Measurements from ENCODE around the gene GDNF.

The GDNF gene

DNA sequence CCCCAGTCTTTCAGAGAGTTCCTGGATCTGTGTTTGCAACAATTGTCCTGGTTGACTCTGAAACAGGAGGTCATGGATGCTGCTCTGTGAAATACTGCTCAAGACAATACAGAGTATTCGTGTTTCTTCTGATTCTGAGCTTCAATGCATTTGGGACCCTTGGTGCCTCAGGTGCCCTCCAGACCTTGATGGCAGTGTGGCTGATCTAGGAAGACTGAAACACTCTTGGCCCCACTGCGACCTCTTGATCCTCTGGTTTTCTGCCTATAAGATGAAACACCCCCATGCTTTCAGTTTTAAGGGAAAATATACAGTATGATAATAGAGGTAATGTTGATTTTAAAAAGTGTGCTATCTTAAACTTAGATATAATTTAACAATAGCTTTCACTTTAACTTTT lies 67.6 kb downstream of the GDNF start:
- TF ChIP-seq, protein P1, sequence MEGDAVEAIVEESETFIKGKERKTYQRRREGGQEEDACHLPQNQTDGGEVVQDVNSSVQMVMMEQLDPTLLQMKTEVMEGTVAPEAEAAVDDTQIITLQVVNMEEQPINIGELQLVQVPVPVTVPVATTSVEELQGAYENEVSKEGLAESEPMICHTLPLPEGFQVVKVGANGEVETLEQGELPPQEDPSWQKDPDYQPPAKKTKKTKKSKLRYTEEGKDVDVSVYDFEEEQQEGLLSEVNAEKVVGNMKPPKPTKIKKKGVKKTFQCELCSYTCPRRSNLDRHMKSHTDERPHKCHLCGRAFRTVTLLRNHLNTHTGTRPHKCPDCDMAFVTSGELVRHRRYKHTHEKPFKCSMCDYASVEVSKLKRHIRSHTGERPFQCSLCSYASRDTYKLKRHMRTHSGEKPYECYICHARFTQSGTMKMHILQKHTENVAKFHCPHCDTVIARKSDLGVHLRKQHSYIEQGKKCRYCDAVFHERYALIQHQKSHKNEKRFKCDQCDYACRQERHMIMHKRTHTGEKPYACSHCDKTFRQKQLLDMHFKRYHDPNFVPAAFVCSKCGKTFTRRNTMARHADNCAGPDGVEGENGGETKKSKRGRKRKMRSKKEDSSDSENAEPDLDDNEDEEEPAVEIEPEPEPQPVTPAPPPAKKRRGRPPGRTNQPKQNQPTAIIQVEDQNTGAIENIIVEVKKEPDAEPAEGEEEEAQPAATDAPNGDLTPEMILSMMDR (conservative IDR thresholded peaks at IDR 0.05; ENCODE audit: low read depth, low read length) = no peak
- no peak overlapping the region for H3K4me3 ChIP-seq (ENCODE audit: low read length)

GRCh38 chr5:37771731-37772130 lies 68.1 kb downstream of the GDNF start:
- H3K4me3 ChIP-seq (ENCODE audit: low read length) = no peak overlapping the region
- peak; percentile 77 for DNase-seq (ENCODE audit: low read depth)
- TF ChIP-seq, protein P1 (conservative IDR thresholded peaks at IDR 0.05; ENCODE audit: low read depth, low read length) = no peak

More for the DNA sequence above, 67.6 kb downstream of the GDNF start:
- no peak for DNase-seq (ENCODE audit: low read depth)

GRCh38 chr5:37771203-37771611 lies 68.6 kb downstream of the GDNF start:
- DNase-seq (ENCODE audit: low read depth) = no peak
- TF ChIP-seq, protein P1 (conservative IDR thresholded peaks at IDR 0.05; ENCODE audit: low read depth, low read length) = no peak
- no peak overlapping the region for H3K4me3 ChIP-seq (ENCODE audit: low read length)

DNA sequence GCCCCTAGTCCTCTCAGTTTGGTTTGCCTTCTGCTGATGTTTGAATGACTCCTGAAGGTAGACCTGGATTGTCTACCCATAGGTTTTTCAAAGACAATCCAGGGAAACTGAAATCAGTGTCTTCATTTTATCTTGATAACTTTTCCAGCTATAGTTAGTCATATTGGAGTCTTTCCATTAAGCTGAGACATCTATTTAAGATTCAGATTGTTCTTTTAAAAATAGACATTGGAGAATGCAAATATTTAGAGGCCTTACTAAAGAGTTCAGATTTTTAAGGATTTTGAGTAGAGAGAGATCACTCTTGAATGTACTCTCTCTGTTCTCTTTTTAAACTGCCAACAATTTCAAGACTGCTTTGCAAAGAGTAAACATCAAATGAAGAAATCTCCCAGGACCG lies 69.1 kb downstream of the GDNF start:
- DNase-seq (ENCODE audit: low read depth) = no peak
- no peak overlapping the region for H3K4me3 ChIP-seq (ENCODE audit: low read length)
- TF ChIP-seq, protein P1 (conservative IDR thresholded peaks at IDR 0.05; ENCODE audit: low read depth, low read length) = no peak

GRCh38 chr5:37769840-37770239 lies 70.0 kb downstream of the GDNF start:
- TF ChIP-seq, protein P1 (conservative IDR thresholded peaks at IDR 0.05; ENCODE audit: low read depth, low read length) = no peak
- no peak overlapping the region for H3K4me3 ChIP-seq (ENCODE audit: low read length)
- no peak for DNase-seq (ENCODE audit: low read depth)

DNA sequence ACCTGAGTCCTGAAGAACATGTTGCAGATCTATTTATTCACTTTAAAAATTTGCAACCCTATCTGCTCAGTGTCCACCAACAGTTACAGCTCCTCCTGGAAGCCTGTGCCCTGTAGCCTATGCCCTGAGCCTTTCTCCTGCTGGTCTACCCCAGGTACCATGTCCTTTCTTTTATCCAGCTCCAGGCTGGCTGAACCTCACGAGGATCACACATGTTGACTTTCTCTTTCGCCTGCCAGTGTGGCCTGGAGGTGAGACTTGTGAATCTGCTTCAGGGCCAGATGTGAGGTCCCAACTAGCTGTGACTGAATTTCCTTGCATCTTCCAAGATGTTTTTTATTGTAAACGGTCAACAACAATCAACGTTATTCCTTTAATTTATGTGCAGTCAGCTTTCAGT lies 70.7 kb downstream of the GDNF start:
- TF ChIP-seq, protein P1 (conservative IDR thresholded peaks at IDR 0.05; ENCODE audit: low read depth, low read length) = no peak
- no peak for DNase-seq (ENCODE audit: low read depth)
- no peak overlapping the region for H3K4me3 ChIP-seq (ENCODE audit: low read length)

DNA sequence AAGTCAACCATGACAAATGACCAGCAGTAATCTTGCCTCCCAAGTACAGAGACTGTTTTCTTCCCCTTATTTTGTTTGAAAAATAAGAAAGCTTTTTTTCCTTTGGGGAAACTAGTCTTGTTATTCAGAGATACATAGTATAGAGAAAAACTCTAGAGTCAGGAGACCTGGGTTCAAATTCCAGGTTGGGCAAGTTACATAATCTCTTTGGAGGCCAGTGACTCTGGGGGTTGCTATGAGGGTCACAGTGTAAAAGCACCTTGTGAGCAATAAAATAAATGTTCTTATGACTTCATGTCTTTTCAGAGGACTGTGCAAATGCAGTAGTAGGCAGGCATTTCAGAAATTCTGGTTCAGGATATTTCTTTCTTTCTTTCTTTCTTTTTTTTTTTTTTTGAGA lies 71.5 kb downstream of the GDNF start:
- TF ChIP-seq, protein P1 (conservative IDR thresholded peaks at IDR 0.05; ENCODE audit: low read depth, low read length) = no peak
- H3K4me3 ChIP-seq (ENCODE audit: low read length) = no peak overlapping the region
- no peak for DNase-seq (ENCODE audit: low read depth)

Data from retinal pigment epithelial cell (primary cell).